GM19351 (cell line): Measurements from ENCODE around the gene RERE.
"Not testable (repeated sequence)": the region's sequence is repeated elsewhere in the genome, so short reads cannot be mapped to it uniquely, and the experiment has no call there.

ENCODE experiments used
- ATAC-seq: cut with Tn5 transposase; IDR thresholded peaks from one replicate; pipeline ENCODE4 v1.9.1; 2021; ENCODE audit warnings: mild to moderate bottlenecking, moderate library complexity; ENCODE audit not compliant: unreplicated experiment

RERE gene

DNA sequence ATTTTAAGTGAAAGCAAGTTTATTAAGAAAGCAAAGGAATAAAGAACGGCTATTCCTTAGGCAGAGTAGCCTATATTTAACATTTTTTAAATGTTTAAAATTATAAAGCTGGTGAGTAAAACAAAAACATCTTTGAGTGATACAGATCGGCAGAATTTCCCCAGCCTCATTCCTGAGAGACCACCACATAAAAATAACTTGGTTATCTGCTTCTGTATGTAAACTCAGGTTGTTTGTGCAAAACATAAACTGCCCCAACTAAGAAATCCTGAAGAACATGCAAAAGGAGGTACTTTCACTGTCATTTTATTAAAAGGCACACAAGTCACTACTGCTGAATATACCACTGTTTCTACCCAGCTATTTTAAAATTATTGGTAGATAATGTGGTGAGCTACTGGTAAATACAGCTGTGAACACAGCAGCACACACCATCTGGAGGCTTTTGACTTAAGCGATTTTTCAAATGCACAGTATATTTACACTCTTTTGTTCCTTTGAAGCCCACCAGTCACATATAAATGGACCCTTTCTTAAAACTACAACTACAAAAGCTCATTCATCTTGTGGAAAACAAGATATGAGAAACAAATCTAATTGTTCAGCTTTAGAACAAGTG lies 119.3 kb downstream of the RERE start:
- no peak for ATAC-seq

- ATAC-seq, result not testable (repeated sequence)
These were observed 122.0 kb downstream of the RERE start for GRCh38 chr1:8695442-8695841.

GRCh38 chr1:8693107-8693506 lies 124.3 kb downstream of the RERE start:
- no peak for ATAC-seq

DNA sequence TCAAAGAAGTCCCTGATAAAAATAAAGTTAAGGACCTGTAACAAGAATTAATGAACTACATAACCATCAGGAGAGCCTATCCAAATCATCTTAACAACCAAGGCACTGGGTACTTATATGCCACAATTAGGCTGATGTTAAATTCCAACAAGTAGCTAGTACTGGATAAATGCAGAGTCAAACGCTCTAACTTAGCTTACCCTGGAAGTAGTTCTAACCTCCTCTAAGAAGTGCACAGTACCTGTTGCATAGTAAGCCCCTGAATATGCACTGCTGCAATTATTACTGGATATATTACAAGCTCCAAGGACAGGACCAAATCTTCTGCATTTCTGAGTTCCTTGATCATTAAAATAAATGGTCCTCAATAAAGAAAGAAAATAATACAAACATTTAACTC lies 125.8 kb downstream of the RERE start:
- ATAC-seq, result no peak

DNA sequence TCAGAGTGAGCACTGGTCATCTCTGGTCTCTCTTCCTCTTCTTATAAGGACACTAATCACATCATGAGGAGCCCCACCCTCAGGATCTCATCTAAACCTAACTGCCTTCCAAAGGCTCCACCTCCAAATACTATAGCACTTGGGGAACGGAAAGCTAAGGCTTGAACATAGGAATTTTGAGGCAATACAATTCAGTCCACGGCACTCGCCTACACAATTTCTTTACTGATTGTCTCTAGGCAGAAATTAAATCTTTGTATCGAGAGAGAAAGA lies 127.3 kb downstream of the RERE start:
- no peak for ATAC-seq

- no peak for ATAC-seq
These were observed 127.8 kb downstream of the RERE start for GRCh38 chr1:8689431-8690252.

- ATAC-seq, result no peak
These were observed 129.9 kb downstream of the RERE start for GRCh38 chr1:8687538-8687937.

DNA sequence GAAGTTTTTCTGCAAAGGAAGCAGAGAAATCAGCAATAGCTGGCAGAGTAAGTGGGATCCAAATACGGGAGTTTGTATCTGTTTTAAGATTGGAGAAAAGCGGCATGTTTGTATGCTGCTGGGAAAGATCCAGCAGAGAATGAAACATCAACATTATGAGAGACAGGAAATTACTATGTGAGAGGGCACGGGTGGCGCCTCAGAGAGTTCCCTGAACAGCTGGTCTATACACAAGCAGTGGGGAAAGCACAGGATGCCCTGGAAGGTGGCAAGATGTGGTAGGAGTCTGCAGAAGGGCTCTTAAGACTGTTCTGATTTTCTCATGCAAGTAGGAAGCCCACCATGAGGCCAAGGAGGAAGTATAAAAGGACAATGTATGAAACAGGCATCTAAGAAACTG lies 130.4 kb downstream of the RERE start:
- no peak for ATAC-seq

GRCh38 chr1:8685463-8685862 lies 132.0 kb downstream of the RERE start:
- no peak for ATAC-seq

GRCh38 chr1:8684590-8684989 lies 132.8 kb downstream of the RERE start:
- ATAC-seq, result no peak

DNA sequence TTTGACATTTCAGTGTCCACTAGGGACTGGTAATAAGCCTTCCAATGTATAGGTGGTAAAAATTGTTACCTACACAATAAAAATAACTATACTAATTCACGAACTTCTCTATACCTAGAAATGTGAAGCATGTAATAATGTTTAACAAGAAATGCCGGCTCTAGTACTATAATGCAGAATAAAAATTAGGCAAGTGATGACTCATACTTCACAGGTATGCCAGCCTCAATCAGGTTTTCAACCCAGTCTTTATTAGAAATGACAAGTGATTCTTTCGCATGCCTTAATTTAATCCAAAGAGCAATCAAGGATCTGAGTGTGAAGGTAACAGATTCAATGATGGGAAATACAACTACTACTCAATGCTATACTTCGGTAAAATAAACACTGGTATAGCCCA lies 134.9 kb downstream of the RERE start:
- no peak for ATAC-seq

DNA sequence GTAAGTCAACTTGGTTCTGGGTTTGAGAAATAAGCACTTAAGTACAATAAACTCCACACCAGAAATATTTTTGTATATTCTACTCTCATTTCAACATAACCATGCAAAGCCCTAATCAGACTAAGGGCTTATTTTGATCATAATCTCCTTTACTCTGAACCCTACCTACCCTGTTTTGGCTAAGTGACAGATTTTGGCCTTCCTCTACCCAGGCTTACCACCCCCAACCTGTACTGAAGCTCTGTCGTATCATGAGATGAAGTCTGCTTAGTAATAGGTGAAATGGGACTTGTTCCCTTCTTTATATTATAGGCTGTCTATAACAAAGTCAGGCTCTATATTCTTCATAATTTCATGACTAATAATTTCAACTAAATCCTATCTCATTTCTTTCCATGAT lies 135.5 kb downstream of the RERE start:
- ATAC-seq, result no peak

DNA sequence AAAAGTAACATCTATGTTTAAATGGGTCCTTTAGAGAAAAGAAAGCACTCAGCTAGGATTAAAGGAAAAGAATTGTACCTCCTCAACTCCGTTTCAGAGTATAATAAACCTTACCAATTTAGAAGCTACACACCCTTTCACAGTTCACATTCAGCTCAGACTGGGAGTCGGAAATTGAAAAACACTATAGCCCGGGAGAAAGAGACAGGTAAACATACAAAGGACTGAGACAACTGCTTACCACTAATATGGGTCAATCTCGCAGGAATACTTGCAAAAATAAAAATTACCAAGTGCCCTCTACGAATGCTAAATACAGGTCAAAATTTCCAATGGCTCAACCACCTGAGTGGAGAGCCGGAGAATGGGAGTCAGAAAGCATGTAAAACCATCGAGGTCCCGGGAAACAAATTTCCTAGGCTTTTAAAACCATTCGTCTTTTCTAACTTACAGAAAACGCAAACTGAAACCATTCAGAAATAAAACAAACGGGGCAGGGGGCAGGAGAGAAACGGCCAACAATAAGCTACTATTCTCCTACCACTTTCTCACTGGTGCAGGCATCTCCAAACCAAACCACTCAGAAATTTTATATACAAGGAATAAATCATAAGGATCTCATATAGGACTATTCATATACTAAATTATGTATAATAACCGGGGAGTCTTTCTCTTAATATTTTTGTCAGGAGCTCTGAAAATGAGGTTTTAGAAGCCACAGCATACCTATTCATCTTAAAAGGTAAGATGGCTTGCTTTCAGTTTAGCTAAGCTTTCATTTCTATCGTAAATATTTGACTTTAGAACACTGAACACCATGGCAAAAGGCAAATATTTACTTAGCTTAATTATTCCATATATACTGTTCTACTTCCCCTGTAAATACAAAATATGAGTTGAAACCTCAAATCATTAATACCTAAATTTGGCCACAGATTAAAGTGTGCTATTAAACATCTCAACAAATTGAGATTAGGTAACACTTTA lies 136.5 kb downstream of the RERE start:
- no peak for ATAC-seq

DNA sequence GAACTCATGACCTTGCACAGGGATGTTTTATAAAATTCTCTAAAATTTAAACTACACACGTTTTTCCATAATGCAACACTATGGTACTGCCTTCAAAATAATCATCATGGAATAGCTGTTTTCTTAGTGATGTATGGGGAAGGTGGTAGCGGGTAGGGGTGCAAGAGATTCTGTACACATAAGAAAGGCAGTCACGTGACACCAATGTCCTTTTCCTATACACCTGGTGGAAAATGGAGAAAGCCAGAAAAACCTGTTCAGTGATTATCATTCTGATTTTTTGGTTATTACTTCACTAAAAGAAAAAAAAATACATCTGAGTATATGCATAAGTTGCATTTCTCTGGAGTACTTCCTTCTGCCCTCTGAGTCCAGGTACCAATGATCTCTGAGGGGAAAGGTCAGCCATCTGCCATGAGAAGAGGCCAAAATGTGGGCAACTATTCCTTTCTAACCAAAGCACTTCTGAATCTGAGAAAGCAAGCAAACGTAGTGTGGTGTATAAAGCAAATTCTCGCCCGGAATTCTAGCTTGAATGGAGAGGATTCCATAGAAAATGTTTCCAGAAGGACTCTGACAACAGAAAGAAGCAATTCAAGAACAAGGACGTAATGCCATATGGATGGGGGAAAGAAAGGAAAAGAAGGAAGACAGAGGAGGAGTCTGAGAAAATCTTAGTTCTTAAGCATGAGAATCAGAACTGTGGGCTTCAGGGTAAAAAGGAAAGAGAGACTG lies 137.3 kb downstream of the RERE start:
- no peak for ATAC-seq

DNA sequence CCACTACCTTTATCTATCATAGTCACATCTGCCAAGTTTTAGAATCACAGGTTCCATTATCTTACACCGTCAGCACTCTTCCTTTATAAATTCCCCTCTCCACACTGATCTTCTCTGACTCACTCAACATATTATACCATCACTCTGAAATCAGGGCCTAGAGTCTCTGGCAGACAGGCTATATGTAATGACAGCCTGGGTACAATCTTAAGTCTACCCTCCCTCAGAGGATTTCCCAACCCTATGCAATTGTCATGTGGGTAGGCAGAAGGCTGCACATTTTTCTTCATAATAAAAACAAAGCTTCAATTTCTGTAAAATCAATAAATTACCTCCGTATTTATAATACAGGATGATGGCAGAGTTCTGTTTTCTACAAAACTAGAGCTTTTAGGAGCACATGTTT lies 138.0 kb downstream of the RERE start:
- no peak for ATAC-seq

GRCh38 chr1:8678673-8679394 lies 138.6 kb downstream of the RERE start:
- ATAC-seq, result no peak

DNA sequence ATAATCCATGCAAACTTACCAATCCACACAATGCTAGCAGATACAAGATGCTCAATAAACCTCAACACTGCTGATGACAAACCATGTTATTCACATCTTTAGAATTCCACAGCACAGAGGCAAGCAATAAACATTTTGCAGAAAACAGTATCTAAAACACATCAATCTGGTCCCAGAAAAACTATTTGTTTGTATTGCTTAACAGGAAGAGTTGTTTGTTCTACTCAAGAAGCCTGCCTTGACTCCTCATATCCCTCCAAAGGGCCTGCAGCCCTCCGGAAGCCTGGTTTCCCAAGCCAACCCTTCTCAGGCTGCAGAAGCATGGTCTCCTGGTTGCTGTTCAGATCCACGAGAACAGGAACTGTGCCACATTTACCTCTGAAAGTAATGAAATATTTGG lies 139.7 kb downstream of the RERE start:
- ATAC-seq, result no peak

DNA sequence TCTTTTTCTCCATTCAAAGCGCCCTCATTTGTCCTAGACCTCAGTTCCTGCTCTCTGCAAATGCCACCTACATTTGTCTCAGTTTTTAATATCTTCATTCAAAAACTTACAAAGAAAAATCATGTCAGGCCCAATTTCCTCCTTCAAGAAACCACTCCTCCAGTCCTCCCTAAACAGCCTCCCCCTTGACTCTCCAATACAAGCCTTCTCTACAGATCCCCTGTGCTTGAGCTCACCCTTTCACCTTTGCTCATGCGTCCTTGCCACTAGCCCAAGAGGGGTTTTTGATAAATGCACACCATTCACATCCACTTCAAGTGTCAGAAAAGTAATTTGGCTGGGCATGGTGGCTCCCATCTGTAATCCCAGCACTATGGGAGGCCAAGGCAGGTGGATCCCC lies 140.6 kb downstream of the RERE start:
- ATAC-seq, result no peak

GRCh38 chr1:8676072-8676471 lies 141.4 kb downstream of the RERE start:
- no peak for ATAC-seq

DNA sequence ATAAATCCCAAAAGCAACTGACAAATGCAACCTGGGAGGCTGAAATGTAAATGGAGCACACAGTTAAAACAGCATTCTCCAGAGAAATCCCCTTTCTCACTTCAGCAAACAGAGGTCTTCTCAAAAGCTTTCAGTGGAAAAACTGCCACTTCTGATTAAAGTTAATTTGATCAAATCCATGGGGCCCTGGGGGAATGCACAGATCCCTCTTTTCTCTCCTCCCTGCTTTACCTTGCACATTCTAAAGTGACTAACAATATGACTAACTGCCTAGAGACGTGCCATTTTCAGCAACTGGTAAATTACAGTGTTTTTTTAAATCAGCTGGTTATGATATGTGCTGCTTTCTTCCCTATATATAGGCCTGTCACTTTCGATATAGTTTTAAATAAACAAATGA lies 142.5 kb downstream of the RERE start:
- ATAC-seq, result no peak
